Measurements from ENCODE around the gene TCP10L. TPM values are rescaled to one million over a fixed set of nuclear protein-coding genes. Genes with fewer than 3 reads are reported as not detected.

TCP10L gene
- total RNA-seq, 2 experiments from 2014 or later: 0.34 to 0.41 TPM

GRCh38 chr21:32535612-32536011, 49.7 kb downstream of the TCP10L start:
- H3K4me3 ChIP-seq (ENCODE audit: low read length): no peak overlapping the region
- intact Hi-C loops (cut with DNase I, micrococcal nuclease): no loop called here
- H3K4me1 ChIP-seq (ENCODE audit: insufficient read depth, low read length): peaks cover 8% of the 10 kb centered on the region
- H3K27me3 ChIP-seq (ENCODE audit: control insufficient read depth in 1 of 2, insufficient read depth in 2 of 2, low read length in 2 of 2): no peaks in the 10 kb centered on the region
- no peak overlapping the region for H3K27ac ChIP-seq (ENCODE audit: low read depth in 1 of 2, low read length in 2 of 2)
- POLR2A ChIA-PET: no interaction called here
- Mint-ChIP-seq H3K4me3 (no peak overlapping the region), H3K9me3 (no peaks in the 10 kb centered on the region), H3K27me3 (no peaks in the 10 kb centered on the region), H3K4me1 (ENCODE audit: low read depth) (peaks cover 23% of the 10 kb centered on the region), H3K36me3 (ENCODE audit: low read depth) (no peaks in the 10 kb centered on the region), H3K27ac (no peak overlapping the region)
- no peak for DNase-seq
- CTCF ChIA-PET: no interaction called here
- no peak for ATAC-seq (ENCODE audit: poor library complexity)
- H3K9me3 ChIP-seq (ENCODE audit: control insufficient read depth in 1 of 2, insufficient read depth in 1 of 2, low read length in 2 of 2): no peaks in the 10 kb centered on the region
- H3K36me3 ChIP-seq (ENCODE audit: insufficient read depth, low read length): no peaks in the 10 kb centered on the region
- TF ChIP-seq, protein P1, sequence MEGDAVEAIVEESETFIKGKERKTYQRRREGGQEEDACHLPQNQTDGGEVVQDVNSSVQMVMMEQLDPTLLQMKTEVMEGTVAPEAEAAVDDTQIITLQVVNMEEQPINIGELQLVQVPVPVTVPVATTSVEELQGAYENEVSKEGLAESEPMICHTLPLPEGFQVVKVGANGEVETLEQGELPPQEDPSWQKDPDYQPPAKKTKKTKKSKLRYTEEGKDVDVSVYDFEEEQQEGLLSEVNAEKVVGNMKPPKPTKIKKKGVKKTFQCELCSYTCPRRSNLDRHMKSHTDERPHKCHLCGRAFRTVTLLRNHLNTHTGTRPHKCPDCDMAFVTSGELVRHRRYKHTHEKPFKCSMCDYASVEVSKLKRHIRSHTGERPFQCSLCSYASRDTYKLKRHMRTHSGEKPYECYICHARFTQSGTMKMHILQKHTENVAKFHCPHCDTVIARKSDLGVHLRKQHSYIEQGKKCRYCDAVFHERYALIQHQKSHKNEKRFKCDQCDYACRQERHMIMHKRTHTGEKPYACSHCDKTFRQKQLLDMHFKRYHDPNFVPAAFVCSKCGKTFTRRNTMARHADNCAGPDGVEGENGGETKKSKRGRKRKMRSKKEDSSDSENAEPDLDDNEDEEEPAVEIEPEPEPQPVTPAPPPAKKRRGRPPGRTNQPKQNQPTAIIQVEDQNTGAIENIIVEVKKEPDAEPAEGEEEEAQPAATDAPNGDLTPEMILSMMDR (IDR thresholded peaks at IDR 0.05): no peak

DNA sequence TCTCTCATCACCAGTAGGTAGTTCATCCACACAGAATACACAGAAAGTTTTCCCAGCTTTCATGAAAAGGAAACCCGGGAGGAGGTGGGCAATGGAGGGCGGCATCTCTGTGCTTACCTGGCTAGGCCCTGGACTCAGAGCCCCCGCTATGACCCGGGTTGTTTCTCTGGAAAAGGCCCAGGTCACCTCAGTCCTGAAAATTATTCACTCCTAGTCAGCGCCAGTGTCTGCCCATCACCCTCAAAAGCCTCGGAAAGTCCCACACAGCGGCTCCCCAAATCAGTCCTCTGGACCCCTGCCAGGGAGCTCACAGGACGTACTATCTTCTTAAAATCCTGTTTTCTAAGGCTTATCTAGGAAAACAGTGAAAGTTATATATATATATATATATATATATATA, 51.2 kb downstream of the TCP10L start:
- POLR2A ChIA-PET: no interaction called here
- TF ChIP-seq, protein P1 (IDR thresholded peaks at IDR 0.05): no peak
- Histone ChIP-seq H3K4me1 (ENCODE audit: insufficient read depth, low read length) (peaks cover 8% of the 10 kb centered on the region), H3K9me3 (ENCODE audit: control insufficient read depth in 1 of 2, insufficient read depth in 1 of 2, low read length in 2 of 2) (no peaks in the 10 kb centered on the region), H3K4me3 (ENCODE audit: low read length) (no peak overlapping the region), H3K27me3 (ENCODE audit: control insufficient read depth in 1 of 2, insufficient read depth in 2 of 2, low read length in 2 of 2) (no peaks in the 10 kb centered on the region), H3K36me3 (ENCODE audit: insufficient read depth, low read length) (no peaks in the 10 kb centered on the region), H3K27ac (ENCODE audit: low read depth in 1 of 2, low read length in 2 of 2) (no peak overlapping the region)
- DNase-seq (no peak), ATAC-seq (ENCODE audit: poor library complexity) (no peak)
- CTCF ChIA-PET: no interaction called here
- Mint-ChIP-seq H3K9me3 (no peaks in the 10 kb centered on the region), H3K4me3 (no peak overlapping the region), H3K27me3 (no peaks in the 10 kb centered on the region), H3K27ac (no peak overlapping the region), H3K4me1 (ENCODE audit: low read depth) (peaks cover 22% of the 10 kb centered on the region), H3K36me3 (ENCODE audit: low read depth) (no peaks in the 10 kb centered on the region)
- intact Hi-C loops (cut with DNase I, micrococcal nuclease): no loop called here

GRCh38 chr21:32533611-32534010, 51.7 kb downstream of the TCP10L start:
- Histone ChIP-seq H3K36me3 (ENCODE audit: insufficient read depth, low read length) (no peaks in the 10 kb centered on the region), H3K27ac (ENCODE audit: low read depth in 1 of 2, low read length in 2 of 2) (no peak overlapping the region), H3K9me3 (ENCODE audit: control insufficient read depth in 1 of 2, insufficient read depth in 1 of 2, low read length in 2 of 2) (no peaks in the 10 kb centered on the region), H3K27me3 (ENCODE audit: control insufficient read depth in 1 of 2, insufficient read depth in 2 of 2, low read length in 2 of 2) (no peaks in the 10 kb centered on the region), H3K4me1 (ENCODE audit: insufficient read depth, low read length) (peaks cover 8% of the 10 kb centered on the region), H3K4me3 (ENCODE audit: low read length) (no peak overlapping the region)
- no peaks in the 10 kb centered on the region for H3K36me3 Mint-ChIP-seq (ENCODE audit: low read depth)
- ATAC-seq (ENCODE audit: poor library complexity): no peak
- CTCF ChIA-PET: no interaction called here
- no peak overlapping the region for H3K27ac Mint-ChIP-seq
- H3K27me3 Mint-ChIP-seq: no peaks in the 10 kb centered on the region
- DNase-seq: no peak
- intact Hi-C loops (cut with DNase I, micrococcal nuclease): no loop called here
- POLR2A ChIA-PET: no interaction called here
- TF ChIP-seq, protein P1 (IDR thresholded peaks at IDR 0.05): no peak
- no peaks in the 10 kb centered on the region for H3K9me3 Mint-ChIP-seq
- peaks cover 17% of the 10 kb centered on the region for H3K4me1 Mint-ChIP-seq (ENCODE audit: low read depth)
- no peak overlapping the region for H3K4me3 Mint-ChIP-seq

All from CD4-positive, alpha-beta T cell (primary cell).